ENCODE results near the gene CRYBG2.
A peak's percentile ranks its signal among the peaks of the same experiment; 100 is the strongest.

Gene CRYBG2, protein sequence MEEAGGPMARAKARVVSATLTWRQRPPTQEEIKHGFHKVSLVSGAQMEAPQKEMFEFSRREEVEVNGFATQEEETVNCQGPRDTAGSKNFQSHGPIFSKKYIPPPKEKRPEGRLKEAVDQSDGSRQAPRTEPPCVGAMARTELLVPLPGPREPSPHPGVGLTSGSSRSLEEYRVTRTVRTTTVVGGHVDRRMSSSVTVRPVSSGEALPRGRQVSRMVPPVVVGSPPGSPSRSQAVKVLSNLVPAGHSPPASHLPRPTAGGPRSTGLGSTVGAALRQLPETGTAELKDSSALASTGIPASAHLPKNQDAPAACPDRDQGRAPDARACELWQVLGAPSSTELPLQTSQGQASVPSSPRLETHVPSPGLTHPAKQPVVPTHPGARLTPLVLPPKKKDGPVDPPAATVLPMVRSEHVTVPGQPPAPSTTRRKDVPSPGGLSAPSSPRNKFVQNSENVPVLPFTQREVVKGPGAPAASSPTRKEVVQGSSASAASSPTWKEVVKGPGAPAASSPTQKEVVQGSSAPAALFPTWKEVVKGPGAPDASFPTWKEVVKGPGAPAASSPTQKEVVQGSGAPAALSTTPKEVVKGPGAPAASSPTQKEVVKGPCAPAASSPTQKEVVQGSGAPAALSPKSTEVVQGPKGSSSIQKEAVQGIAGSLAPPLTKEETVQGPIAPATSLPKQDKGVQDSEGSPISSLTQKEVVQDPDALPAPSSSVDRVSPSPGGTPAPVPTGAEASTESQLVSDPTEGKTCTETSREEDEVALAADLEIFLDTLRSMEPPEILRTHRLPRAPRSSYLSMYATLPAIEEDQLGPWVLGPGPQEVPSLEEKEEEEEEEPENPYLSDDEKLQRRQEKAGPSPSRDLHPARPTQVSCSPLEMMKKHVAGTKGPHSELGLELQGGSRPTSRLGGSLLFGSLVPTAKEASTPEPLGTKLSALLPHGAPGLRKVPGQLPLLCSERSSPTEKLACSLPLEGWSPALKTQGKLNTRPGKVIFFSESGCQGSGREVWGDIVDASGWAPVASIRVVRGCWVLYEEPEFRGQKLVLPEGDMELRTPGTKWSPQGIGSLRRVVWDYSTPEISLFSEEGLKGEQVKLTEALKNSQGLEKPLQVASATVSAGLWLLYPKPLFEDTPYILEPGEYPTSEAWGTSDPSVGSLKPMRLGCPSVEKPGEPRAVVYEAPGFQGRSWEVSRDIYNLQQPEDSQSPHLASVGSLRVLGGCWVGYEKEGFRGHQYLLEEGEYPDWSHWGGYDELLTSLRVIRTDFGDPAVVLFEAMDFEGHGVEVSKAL (N-terminal part only)

DNA sequence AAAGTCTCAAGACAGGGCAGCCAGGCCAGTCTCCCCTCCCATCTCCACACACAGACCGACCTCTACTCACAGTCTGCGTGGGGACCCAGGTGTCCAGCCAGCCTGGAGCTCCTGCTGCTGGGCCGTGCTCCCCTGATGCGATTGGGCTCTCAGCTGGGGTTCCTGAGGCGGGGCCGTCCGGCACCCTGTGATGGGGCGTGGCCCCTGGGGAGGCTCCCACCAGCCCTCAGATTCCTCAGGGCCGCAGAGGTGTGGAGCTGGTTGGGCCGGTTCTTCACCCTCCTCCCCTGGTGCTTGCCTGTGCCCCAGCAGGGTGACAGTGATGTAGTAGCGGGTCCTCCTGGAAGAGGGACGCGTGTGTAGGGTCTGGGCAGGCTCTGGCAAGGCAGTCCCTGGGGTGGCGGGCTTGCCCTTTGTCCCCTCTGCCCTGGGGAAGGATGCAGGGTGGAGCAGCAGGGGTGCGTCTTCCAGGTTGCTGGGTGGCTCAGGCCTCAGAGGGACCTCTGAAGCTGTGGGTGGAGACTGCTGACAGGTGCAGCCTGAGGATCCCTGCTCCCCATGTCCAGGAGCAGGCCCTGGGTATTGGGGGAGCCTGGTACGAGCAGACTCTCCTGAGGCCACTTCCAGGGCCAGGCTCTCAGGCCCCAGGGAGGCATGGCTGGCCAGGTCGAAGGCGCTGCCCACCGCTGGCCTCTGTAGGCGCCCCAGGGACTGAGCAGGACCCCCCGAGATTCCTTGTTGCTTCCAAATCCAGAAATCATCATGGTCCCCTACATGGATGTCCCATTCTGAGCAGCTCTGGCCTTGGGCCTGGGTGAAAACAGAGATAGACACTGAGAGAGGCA lies at the start of gene CRYBG2:
Gene CRYBG2, minus strand, starts transcription at position 155 of the 845 bp plus-strand sequence. CDS start 7,473 bp downstream, outside the sequence.
- TF ChIP-seq, protein P1, sequence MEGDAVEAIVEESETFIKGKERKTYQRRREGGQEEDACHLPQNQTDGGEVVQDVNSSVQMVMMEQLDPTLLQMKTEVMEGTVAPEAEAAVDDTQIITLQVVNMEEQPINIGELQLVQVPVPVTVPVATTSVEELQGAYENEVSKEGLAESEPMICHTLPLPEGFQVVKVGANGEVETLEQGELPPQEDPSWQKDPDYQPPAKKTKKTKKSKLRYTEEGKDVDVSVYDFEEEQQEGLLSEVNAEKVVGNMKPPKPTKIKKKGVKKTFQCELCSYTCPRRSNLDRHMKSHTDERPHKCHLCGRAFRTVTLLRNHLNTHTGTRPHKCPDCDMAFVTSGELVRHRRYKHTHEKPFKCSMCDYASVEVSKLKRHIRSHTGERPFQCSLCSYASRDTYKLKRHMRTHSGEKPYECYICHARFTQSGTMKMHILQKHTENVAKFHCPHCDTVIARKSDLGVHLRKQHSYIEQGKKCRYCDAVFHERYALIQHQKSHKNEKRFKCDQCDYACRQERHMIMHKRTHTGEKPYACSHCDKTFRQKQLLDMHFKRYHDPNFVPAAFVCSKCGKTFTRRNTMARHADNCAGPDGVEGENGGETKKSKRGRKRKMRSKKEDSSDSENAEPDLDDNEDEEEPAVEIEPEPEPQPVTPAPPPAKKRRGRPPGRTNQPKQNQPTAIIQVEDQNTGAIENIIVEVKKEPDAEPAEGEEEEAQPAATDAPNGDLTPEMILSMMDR (IDR thresholded peaks at IDR 0.05; ENCODE audit: low read length, missing control alignments) = no peak
- no peak for DNase-seq (ENCODE audit: low read depth)
- H3K4me3 ChIP-seq (replicated peaks; ENCODE audit: low read depth, low read length) = no peak within 1 kb of the TSS

DNA sequence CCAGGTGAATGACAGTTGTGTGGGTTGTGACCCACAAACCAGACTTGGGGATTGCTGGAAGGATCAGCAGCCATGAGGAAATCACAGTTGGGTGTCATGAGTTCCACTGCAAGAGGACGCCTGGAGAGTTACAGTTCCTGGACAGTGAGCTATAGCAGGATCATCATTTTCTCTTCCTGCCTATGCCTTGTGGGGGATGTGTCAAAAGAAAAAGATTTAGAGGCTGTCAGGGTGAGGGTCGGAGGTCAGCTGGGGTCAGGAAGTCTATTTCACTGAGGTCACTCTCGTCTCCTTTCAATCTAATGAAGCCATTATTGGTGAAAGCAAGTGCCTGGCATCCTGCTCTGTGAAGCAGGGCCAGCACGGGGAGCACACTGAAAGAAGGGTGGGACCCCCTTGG lies 49.7 kb upstream of the CRYBG2 start:
- no peak overlapping the region for H3K4me3 ChIP-seq (replicated peaks; ENCODE audit: low read depth, low read length)
- no peak for DNase-seq (ENCODE audit: low read depth)
- TF ChIP-seq, protein P1 (IDR thresholded peaks at IDR 0.05; ENCODE audit: low read length, missing control alignments) = no peak

DNA sequence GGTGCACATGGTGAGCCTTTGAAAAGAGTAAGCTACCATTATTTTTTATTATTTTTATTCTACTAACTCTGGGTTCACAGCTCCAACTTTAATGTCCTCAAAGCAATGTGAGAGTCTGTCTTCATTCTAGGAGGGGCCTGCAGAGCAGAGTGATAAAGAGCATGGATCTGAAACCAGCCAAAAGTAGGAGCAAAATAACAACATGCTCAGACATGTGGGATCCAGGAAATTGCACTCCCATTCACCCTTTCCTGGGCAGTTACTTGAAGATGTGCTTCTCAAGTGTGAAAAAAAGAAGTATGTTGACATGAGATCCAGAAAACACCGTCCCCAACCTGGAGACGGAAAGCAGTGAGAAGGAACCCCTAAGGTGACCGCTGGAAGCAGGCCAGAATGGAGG lies 48.0 kb upstream of the CRYBG2 start:
- H3K4me3 ChIP-seq (replicated peaks; ENCODE audit: low read depth, low read length) = no peak overlapping the region
- TF ChIP-seq, protein P1 (IDR thresholded peaks at IDR 0.05; ENCODE audit: low read length, missing control alignments) = no peak
- no peak for DNase-seq (ENCODE audit: low read depth)

DNA sequence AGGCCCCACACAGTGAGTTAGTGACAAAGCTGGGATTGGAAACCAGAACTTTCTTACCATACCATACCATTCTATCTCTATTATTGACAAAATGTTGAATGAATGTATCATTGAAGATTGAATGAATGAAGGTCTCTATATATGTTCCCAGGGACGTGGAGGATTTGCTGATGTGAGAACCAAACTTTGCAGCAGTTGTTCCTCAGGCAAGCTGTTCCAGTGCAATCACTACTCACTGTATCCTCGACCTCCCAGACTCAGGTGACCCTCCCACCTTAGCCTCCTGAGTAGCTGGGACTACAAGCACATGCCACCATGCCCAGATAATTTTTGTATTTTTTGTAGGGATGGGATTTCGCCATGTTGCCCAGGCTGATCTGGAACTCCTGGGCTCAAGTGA lies 45.1 kb upstream of the CRYBG2 start:
- H3K4me3 ChIP-seq (replicated peaks; ENCODE audit: low read depth, low read length) = no peak overlapping the region
- TF ChIP-seq, protein P1 (IDR thresholded peaks at IDR 0.05; ENCODE audit: low read length, missing control alignments) = no peak
- DNase-seq (ENCODE audit: low read depth) = no peak

DNA sequence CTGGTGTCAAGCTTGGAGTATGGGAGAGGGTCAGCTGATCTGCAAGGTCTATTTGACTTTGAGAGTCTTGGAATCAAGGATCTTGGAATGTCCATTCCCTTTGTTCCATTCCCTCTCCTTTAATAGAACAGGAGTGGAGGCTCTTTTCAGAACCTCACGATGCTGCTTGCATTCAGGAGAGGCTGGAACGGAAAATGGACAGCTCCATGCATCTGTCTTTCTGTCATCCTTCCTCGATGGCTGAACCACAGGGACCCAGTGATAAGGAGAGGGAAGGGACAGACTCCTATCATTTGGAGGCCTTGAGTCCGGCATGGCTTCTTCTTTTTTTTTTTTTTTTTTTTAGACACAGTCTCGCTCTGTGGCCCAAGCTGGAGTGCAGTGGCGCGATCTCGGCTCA lies 41.8 kb upstream of the CRYBG2 start:
- TF ChIP-seq, protein P1 (IDR thresholded peaks at IDR 0.05; ENCODE audit: low read length, missing control alignments) = no peak
- no peak for DNase-seq (ENCODE audit: low read depth)
- H3K4me3 ChIP-seq (replicated peaks; ENCODE audit: low read depth, low read length) = no peak overlapping the region

DNA sequence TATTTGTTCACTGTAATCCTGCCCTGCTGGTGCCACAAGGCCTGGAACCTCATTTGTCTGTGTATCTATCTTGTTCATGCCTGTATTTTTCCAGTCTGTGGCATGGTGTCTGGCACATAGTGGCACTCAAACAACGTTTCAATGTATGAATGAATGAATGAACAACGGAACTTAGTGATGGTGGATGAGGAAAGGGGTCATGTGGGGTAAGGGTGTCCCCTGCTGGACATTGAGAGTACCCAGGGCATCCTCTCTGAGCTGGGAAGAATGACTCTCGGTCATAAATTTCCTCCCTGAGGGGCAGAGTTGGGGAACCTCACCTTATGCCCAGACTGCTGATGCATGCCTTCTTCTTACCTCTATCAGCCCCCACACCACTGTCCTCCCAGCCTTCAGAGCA lies 37.5 kb upstream of the CRYBG2 start:
- TF ChIP-seq, protein P1 (IDR thresholded peaks at IDR 0.05; ENCODE audit: low read length, missing control alignments) = peak; percentile 90
- no peak overlapping the region for H3K4me3 ChIP-seq (replicated peaks; ENCODE audit: low read depth, low read length)
- peak; percentile 76 for DNase-seq (ENCODE audit: low read depth)

Data from fibroblast of pulmonary artery (primary cell).